Caki2 (cell line): ENCODE data around the gene CCRL2. TPM values are rescaled to one million over a fixed set of nuclear protein-coding genes. Genes with fewer than 3 reads are reported as not detected.

Experiments
- DNase-seq: peaks from one replicate; pipeline ENCODE4 v3.0.0-alpha.2; 2015; ENCODE audit warnings: low read depth
- in situ Hi-C: cut with HindIII; loops from 2 replicates; pipeline ENCODE4 v1.10.0; 2016; ENCODE audit warnings: low sequenced_read_pairs, low pct_unique_long_range_greater_than_20kb, mixed read lengths
- total RNA-seq: library from RNA; depleted of rRNA; stranded (reverse); fragments of >200 nt; shearing (Covaris generic); gene quantifications from 2 replicates; pipeline ENCODE4 v1.2.3, GENCODE V29; 2014; ENCODE audit warnings: low replicate concordance; rRNA removed

CCRL2 gene
- total RNA-seq, 1 experiment from 2014 or later: not detected

- in situ Hi-C loops: no loop called here
- DNase-seq: no peak
These were observed 35.8 kb downstream of the CCRL2 start for GRCh38 chr3:46442576-46443530.

DNA sequence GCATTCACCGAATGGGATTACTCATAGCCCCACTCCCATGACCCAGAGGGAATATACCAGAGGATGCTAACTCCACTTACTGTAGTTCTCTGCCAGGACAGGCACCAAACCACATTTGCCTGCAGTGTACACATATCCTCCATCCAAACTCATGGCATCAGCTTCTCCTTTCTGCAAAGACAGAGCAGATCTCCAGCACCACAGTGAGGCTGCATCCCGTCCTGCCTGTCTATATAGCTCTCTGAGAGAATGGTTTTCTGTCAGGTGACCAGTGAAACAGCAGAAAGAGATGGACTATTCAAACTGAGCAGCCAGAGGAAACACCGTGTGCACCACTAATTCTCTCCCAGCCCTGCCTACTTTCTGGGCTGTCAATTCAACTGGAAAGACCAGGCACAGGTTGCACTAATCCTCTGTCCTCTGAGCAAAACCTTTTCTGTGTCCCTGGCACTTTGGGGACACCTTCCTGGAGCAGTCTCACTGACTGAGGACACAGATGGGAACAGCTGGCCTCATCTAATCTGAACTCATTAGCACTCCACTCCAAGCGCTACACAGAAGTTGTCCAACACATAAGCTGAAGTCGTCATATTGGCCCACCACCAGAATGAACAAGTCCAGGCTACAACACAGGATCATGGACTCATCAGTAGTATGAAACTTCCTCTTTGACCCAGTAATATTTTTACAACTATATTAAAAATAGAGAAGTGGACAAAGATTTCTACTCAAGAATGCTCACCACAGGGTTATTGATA lies 40.3 kb downstream of the CCRL2 start:
- no peak for DNase-seq
- in situ Hi-C loops: no loop called here

- in situ Hi-C loops: no loop called here
- DNase-seq: no peak
These were observed 41.7 kb downstream of the CCRL2 start for GRCh38 chr3:46448721-46449120.

GRCh38 chr3:46449755-46450552 lies 42.9 kb downstream of the CCRL2 start:
- in situ Hi-C loops: no loop called here
- no peak for DNase-seq

GRCh38 chr3:46453526-46454208 lies 46.6 kb downstream of the CCRL2 start:
- in situ Hi-C loops: no loop called here
- no peak for DNase-seq

DNA sequence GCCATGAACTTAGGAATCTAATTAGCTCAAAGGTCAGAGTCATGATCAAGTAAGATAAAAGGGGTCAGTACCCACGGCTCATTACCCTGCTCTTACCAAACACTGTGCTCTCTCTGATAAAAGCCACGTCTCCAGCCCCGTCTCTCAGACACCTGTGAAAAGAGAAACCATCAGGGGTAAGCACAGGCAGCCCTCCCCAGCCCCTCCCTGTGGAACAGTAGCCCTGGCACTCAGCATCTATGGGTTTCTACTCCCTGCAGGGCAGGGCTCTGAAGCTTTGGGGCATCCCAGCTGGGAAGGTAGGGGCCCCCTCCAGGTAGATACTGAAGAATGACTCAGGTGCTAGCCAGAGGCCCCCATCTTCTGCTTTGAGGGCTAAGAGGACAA lies 47.1 kb downstream of the CCRL2 start:
- in situ Hi-C loops: no loop called here

GRCh38 chr3:46454606-46455005 lies 47.5 kb downstream of the CCRL2 start:
- no peak for DNase-seq
- in situ Hi-C loops: no loop called here

More for the DNA sequence above, 47.1 kb downstream of the CCRL2 start:
- no peak for DNase-seq

DNA sequence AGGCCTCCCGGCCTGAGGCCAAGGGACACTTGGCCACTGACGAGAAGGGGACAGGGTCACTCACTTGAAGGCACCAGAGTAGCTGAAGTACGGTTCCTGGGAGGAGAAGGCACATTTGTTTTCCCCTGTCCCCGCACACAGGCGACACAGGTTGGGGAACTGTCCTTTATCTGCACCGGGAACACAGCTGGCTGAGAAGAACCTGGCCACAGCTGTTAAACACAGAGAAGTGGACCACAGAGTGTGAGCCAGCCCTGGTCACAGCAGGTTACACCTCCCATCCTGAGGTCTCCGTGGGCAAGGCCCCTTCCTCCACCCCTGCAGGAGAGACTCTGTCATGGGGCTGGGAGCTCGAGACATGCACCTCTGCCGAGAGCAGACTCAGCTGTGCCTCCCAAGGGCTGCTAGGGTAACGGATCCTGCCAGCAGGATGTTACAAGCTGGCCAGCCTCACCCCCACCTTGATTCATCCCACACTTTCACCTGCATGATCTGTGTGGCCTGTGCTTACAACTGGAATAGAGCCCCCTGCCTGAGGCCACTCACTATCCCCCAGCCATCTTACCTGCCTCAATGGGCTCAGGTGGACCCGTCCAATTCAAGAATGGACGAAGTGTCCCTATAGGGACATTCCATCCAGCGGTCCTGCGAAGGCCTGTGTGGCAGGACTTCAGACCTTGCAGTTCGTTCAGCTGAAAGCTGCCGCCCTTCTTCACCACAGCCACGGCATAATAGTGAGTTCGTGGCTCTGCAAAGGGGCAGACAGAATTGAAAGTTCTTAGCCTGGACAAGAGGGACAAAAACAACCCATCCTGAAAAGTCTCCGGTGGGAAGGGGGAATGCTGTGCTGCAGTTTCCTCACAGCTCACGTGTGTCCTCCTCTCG lies 48.4 kb downstream of the CCRL2 start:
- in situ Hi-C loops: no loop called here
- no peak for DNase-seq

DNA sequence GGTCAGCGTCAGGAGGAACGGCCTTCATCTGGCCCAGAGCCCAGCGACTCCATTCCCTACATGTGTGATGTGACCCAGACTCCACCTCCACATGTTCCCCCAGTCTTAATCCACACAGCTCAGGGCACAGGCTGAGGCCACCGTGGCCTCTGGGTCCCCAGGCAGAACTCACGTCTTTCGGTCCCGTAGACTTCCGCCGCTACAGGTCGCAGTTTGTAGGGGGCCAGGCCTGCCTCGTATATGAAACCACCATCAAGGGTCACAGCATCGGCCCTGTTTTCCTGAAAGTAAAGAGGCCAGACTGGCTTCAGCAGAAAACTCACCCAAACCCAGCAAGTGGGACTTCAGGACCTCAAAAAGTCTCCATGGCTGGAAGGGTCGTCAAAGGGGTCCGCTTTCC lies 49.1 kb downstream of the CCRL2 start:
- no peak for DNase-seq
- in situ Hi-C loops: no loop called here

Other genes with a start within 250 kb of the CCRL2 start
- gene CCR1, start 198.9 kb upstream of the CCRL2 start, total RNA-seq: not detected in 2 replicates
- not detected in 2 replicates for gene CCR3, start 164.8 kb upstream of the CCRL2 start, total RNA-seq
- gene CCR2, start 53.1 kb upstream of the CCRL2 start, total RNA-seq: not detected in 2 replicates
- not detected in 2 replicates for gene CCR5, start 36.3 kb upstream of the CCRL2 start, total RNA-seq
- not detected in 2 replicates for gene LTF, start 57.6 kb downstream of the CCRL2 start, total RNA-seq
- not detected in 2 replicates for gene RTP3, start 90.7 kb downstream of the CCRL2 start, total RNA-seq
- not detected in 2 replicates for gene LRRC2, start 159.0 kb downstream of the CCRL2 start, total RNA-seq
- gene FAM240A, start 205.3 kb downstream of the CCRL2 start, total RNA-seq: not detected in 2 replicates